Neural crest cell (in vitro differentiated cells): ENCODE measurements around the gene ELFN2. TPM values are rescaled to one million over a fixed set of nuclear protein-coding genes. Genes with fewer than 3 reads are reported as not detected.

Experiments used
- DNase-seq: peaks from one replicate; pipeline ENCODE4 v3.0.0; 2021; ENCODE audit warnings: low read depth, mixed read lengths, low spot score
- H3K27ac Mint-ChIP-seq: one replicate; pipeline ENCODE4 v1.8.0; 2021; ENCODE audit warnings: mild to moderate bottlenecking, mixed read lengths; ENCODE audit not compliant: unreplicated experiment
- H3K27me3 Mint-ChIP-seq: 2 replicates; pipeline ENCODE4 v1.8.0; 2021; ENCODE audit warnings: low read depth, mild to moderate bottlenecking, mixed read lengths
- H3K36me3 Mint-ChIP-seq: 2 replicates; pipeline ENCODE4 v1.8.0; 2021; ENCODE audit warnings: low read depth, mild to moderate bottlenecking, mixed read lengths
- H3K4me1 Mint-ChIP-seq: 2 replicates; pipeline ENCODE4 v1.8.0; 2021; ENCODE audit warnings: mixed read lengths
- H3K4me3 Mint-ChIP-seq: one replicate; pipeline ENCODE4 v1.8.0; 2021; ENCODE audit warnings: mild to moderate bottlenecking, mixed read lengths
- H3K9me3 Mint-ChIP-seq: 2 replicates; pipeline ENCODE4 v1.8.0; 2021; ENCODE audit warnings: mixed read lengths
- CTCF ChIP-seq: fragments of 200-600 bp; sonication (generic); conservative IDR thresholded peaks from 2 replicates; pipeline ENCODE4 v1.5.0; 2021; ENCODE audit warnings: antibody characterized with exemption, mild to moderate bottlenecking
- long read RNA-seq: library from polyadenylated mRNA; unstranded; transcript quantifications from one replicate; pipeline ENCODE4 v2.0.0, GENCODE V29; 2020
- total RNA-seq: library from RNA; stranded (reverse); gene quantifications from 2 replicates; pipeline ENCODE4 v1.2.1, GENCODE V29; 2021

Gene ELFN2, protein sequence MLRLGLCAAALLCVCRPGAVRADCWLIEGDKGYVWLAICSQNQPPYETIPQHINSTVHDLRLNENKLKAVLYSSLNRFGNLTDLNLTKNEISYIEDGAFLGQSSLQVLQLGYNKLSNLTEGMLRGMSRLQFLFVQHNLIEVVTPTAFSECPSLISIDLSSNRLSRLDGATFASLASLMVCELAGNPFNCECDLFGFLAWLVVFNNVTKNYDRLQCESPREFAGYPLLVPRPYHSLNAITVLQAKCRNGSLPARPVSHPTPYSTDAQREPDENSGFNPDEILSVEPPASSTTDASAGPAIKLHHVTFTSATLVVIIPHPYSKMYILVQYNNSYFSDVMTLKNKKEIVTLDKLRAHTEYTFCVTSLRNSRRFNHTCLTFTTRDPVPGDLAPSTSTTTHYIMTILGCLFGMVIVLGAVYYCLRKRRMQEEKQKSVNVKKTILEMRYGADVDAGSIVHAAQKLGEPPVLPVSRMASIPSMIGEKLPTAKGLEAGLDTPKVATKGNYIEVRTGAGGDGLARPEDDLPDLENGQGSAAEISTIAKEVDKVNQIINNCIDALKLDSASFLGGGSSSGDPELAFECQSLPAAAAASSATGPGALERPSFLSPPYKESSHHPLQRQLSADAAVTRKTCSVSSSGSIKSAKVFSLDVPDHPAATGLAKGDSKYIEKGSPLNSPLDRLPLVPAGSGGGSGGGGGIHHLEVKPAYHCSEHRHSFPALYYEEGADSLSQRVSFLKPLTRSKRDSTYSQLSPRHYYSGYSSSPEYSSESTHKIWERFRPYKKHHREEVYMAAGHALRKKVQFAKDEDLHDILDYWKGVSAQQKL
- 0.09 and 0.27 TPM in 2 replicates for total RNA-seq
- long read RNA-seq = 0 reads

- peaks cover 79% of the 10 kb centered on the region for H3K27me3 Mint-ChIP-seq
Observed at GRCh38 chr22:37427135-37427710, at the start of gene ELFN2. Gene ELFN2 (minus strand): TSS chr22:37427479. CDS start chr22:37375534, 51,945 bp downstream.

DNA sequence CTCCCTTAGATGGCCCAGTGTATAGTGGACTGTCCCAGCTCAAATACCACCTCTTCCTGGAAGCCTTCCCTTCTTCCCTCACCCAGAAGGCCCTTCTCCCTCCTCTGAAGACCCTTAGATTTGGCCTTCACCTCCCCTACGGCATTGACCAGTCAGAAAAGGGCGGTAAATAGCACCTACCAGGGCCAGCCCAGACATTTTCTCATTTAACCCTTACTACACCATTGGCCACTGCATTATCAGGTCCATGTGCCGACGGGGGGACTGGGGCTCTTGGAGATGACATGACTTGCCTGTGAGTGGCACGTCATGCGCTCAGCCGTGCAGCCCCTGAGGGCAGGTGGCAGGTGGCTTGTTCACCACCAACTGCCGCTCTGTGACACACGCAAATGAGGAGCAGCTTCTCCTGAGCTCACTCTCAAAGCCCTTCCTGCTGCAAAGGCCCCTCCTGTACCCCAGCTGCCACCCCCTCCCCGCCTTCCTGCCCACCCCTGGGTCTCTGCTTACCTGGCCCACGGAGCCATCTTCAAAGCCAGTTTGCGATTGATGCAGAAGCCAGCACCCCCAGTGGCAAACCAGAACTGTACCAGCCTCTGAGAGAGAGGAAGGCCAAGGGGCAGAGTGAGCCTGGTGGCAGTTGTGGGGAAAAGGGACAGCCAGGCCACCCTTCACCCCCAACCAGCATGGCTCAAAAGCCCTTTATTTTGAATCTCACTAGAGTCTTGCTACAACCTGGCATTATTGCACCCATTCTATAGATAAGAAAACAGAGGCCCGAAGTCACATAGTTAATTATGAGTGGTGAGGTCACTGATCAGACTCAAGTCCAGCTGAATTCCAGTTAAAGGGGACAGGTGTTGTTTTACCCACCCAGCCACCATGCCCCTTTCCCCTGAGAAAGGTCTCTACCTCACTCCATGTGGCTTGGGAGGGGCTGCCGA, 49.4 kb upstream of the ELFN2 start:
- no peak for DNase-seq
- Mint-ChIP-seq H3K9me3 (no peaks in the 10 kb centered on the region), H3K36me3 (no peaks in the 10 kb centered on the region)

More at GRCh38 chr22:37427135-37427710, at the start of gene ELFN2:
- no peak for TF ChIP-seq CTCF
- DNase-seq = no peak
- Mint-ChIP-seq H3K27ac (no peak within 1 kb of the TSS), H3K4me3 (no peak within 1 kb of the TSS), H3K9me3 (no peaks in the 10 kb centered on the region), H3K36me3 (no peaks in the 10 kb centered on the region), H3K4me1 (peaks cover 8% of the 10 kb centered on the region)

GRCh38 chr22:37474447-37475090, 47.3 kb upstream of the ELFN2 start:
- peaks cover 18% of the 10 kb centered on the region for H3K27me3 Mint-ChIP-seq
- no peak for DNase-seq
- no peaks in the 10 kb centered on the region for H3K4me1 Mint-ChIP-seq
- H3K9me3 Mint-ChIP-seq = no peaks in the 10 kb centered on the region
- H3K4me3 Mint-ChIP-seq = no peak overlapping the region
- TF ChIP-seq CTCF = no peak
- H3K27ac Mint-ChIP-seq = no peak overlapping the region
- no peaks in the 10 kb centered on the region for H3K36me3 Mint-ChIP-seq

More for the DNA sequence above, 49.4 kb upstream of the ELFN2 start:
- H3K27me3 Mint-ChIP-seq = peaks cover 11% of the 10 kb centered on the region
- no peak overlapping the region for H3K27ac Mint-ChIP-seq
- TF ChIP-seq CTCF = no peak
- H3K4me1 Mint-ChIP-seq = no peaks in the 10 kb centered on the region
- H3K4me3 Mint-ChIP-seq = no peak overlapping the region

GRCh38 chr22:37473437-37473946, 46.2 kb upstream of the ELFN2 start:
- no peak overlapping the region for H3K4me3 Mint-ChIP-seq
- no peak for TF ChIP-seq CTCF
- no peak for DNase-seq
- H3K27ac Mint-ChIP-seq = no peak overlapping the region
- peaks cover 25% of the 10 kb centered on the region for H3K27me3 Mint-ChIP-seq
- H3K4me1 Mint-ChIP-seq = no peaks in the 10 kb centered on the region
- H3K36me3 Mint-ChIP-seq = no peaks in the 10 kb centered on the region
- no peaks in the 10 kb centered on the region for H3K9me3 Mint-ChIP-seq
